NT2/D1 (cell line): ENCODE measurements around the gene FMNL2.

ENCODE experiments used
- SUZ12 ChIP-seq: IDR thresholded peaks from 2 replicates; pipeline ENCODE4 v1.6.1; 2011; ENCODE audit not compliant: insufficient read length, insufficient read depth; ENCODE audit errors: extremely low read depth
- ZNF274 ChIP-seq: IDR thresholded peaks from 2 replicates; pipeline ENCODE4 v1.6.1; 2011; ENCODE audit warnings: mild to moderate bottlenecking, low read depth, low read length

- TF ChIP-seq SUZ12 = no peak
- no peak for TF ChIP-seq ZNF274
These were observed 165.8 kb downstream of the FMNL2 start for GRCh38 chr2:152500772-152501171.
